HEK293T (cell line): Measurements from ENCODE around the gene ULBP1.

Experiments
- CTCF ChIA-PET: fragments of 350-600 bp; formaldehyde crosslinking; extraction: SDS; loops from one replicate; lab custom pipeline; 2021; ENCODE audit warnings: antibody characterized with exemption, inconsistent platforms; lab: Yijun Ruan, JAX
- POLR2A ChIA-PET: fragments of 350-600 bp; formaldehyde crosslinking; extraction: SDS; loops from one replicate; lab custom pipeline; 2020; ENCODE audit warnings: antibody characterized with exemption, inconsistent platforms; lab: Yijun Ruan, JAX
- DNase-seq: peaks from one replicate; pipeline ENCODE4 v3.0.0; 2012; ENCODE audit warnings: mixed read lengths; ENCODE audit errors: extremely low spot score
- ARNT ChIP-seq: fragments of 450-650 bp; IDR thresholded peaks from 2 replicates; pipeline ENCODE4 v1.6.1; 2017; ENCODE audit warnings: mild to moderate bottlenecking
- BHLHE40 ChIP-seq: fragments of 450-650 bp; IDR thresholded peaks from 2 replicates; pipeline ENCODE4 v1.6.1; 2016; ENCODE audit warnings: mild to moderate bottlenecking, moderate library complexity, borderline replicate concordance
- CTBP1 ChIP-seq: fragments of 450-650 bp; IDR thresholded peaks from 2 replicates; pipeline ENCODE4 v1.6.1; 2016; ENCODE audit warnings: borderline replicate concordance
- ELF4 ChIP-seq: fragments of 450-650 bp; IDR thresholded peaks from 2 replicates; pipeline ENCODE4 v1.6.1; 2017; ENCODE audit warnings: antibody characterized with exemption
- FOXA1 ChIP-seq: fragments of 450-650 bp; IDR thresholded peaks from 2 replicates; pipeline ENCODE4 v1.6.1; 2016; ENCODE audit warnings: mild to moderate bottlenecking
- FOXK2 ChIP-seq: fragments of 450-650 bp; IDR thresholded peaks from 2 replicates; pipeline ENCODE4 v1.6.1; 2016; ENCODE audit warnings: mild to moderate bottlenecking
- FOXM1 ChIP-seq: fragments of 450-650 bp; IDR thresholded peaks from 2 replicates; pipeline ENCODE4 v1.6.1; 2017; ENCODE audit warnings: mild to moderate bottlenecking, borderline replicate concordance
- HDGF ChIP-seq: fragments of 450-650 bp; IDR thresholded peaks from 2 replicates; pipeline ENCODE4 v1.6.1; 2017; ENCODE audit warnings: antibody characterized with exemption, borderline replicate concordance
- L3MBTL2 ChIP-seq: fragments of 450-650 bp; conservative IDR thresholded peaks from 2 replicates; pipeline ENCODE4 v1.6.1; 2016; ENCODE audit warnings: mild to moderate bottlenecking
- LEF1 ChIP-seq: fragments of 450-650 bp; IDR thresholded peaks from 2 replicates; pipeline ENCODE4 v1.6.1; 2017; ENCODE audit warnings: mild to moderate bottlenecking, borderline replicate concordance
- NFRKB ChIP-seq: fragments of 450-650 bp; IDR thresholded peaks from 2 replicates; pipeline ENCODE4 v1.6.1; 2016; ENCODE audit warnings: mild to moderate bottlenecking, moderate library complexity
- SP1 ChIP-seq: fragments of 450-650 bp; IDR thresholded peaks from 2 replicates; pipeline ENCODE4 v1.6.1; 2017
- SUZ12 ChIP-seq: fragments of 450-650 bp; IDR thresholded peaks from 2 replicates; pipeline ENCODE4 v1.6.1; 2016; ENCODE audit warnings: mild to moderate bottlenecking
- TARDBP ChIP-seq: fragments of 450-650 bp; IDR thresholded peaks from 2 replicates; pipeline ENCODE4 v1.6.1; 2016
- ZNF384 ChIP-seq: fragments of 450-650 bp; IDR thresholded peaks from 2 replicates; pipeline ENCODE4 v1.6.1; 2016
- TF ChIP-seq, protein P1 (sequence below): fragments of 450-650 bp; IDR thresholded peaks from 2 replicates; pipeline ENCODE4 v1.6.1; 2016

The ULBP1 gene

DNA sequence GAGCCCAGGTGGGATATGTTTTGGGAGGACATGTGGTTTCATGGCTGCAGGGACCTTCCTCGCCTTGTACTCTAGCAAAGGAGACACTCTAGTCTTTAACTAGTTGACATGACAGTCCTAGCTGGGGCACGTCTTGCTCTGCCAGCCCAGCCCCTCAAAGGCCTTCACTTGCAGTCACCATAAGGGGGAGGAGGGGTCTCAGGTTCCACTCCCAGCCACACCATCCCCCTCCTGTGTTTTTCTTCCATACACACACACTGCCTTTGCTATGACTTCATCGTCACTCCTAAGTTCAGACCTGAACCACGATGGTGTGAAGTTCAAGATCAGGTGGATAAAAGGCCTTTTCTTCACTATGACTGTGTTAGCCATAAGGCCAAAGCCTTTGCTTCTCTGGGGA is 13.5 kb downstream of the ULBP1 start:
- no peak for DNase-seq
- CTCF ChIA-PET: no interaction called here
- POLR2A ChIA-PET: no interaction called here
- no peak for TF ChIP-seq ZNF384
- no peak for TF ChIP-seq L3MBTL2

DNA sequence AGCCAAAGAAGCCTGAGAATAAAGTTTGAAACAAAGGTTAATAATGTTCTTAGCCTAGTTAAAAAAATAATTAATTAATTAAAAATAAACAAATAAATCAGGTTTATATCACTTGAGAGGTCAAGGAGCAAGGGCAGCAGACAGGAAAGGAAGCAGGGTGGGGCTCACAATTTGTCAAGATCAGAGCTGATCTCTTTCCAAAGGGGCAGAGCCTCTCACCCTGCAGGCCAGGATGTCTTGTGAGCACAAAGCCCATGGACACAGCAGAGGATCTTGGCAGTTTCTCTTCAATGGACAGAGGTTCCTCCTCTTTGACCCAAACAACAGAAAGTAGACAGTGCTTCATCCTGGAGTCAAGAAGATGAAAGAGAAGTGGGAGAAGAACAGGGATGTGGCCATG is 14.9 kb downstream of the ULBP1 start:
- POLR2A ChIA-PET: no interaction called here
- CTCF ChIA-PET: no interaction called here
- DNase-seq: no peak
- TF ChIP-seq TARDBP: no peak
- no peak for TF ChIP-seq ZNF384
- TF ChIP-seq FOXA1: no peak
- TF ChIP-seq HDGF: no peak
- no peak for TF ChIP-seq SP1
- no peak for TF ChIP-seq BHLHE40
- no peak for TF ChIP-seq LEF1
- TF ChIP-seq FOXK2: no peak
- TF ChIP-seq ARNT: no peak

DNA sequence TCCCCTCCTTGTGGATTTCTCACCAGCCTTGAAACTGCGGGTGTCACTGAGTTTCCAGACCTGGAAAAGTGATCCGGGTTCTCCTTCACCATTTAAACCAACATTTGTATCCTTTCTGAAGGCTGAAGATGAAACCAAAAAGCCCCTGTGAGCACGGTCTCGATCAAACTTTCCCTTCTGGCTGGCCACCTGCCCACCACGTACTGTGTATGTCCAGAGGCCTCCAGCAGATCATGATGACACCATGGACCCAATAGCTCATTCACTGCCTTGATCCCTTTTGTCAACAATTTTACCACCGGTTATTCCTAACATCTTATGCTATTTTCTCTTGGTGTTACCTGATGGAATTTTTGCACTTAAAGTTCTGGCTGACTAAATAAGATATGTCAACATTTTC is 15.6 kb downstream of the ULBP1 start:
- CTCF ChIA-PET: no interaction called here

DNA sequence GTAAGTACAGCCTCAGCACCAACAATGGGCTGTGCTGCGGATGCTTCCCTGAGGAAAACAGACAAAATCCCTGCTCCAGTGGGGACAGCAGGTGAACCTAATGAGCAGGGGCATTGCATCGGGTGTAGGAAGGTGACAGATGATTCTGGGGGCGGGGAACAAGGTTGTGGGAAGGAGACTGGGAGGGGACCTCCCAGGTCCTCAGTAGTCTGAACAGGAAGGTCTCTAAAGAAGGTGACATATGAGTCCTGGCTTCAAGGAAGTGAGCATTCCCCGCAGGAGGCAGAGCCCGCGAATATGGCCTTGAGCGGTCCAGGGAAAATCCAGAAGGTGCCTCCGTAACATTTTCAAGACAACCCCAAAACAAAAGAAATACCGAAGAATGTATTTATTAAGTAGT is 19.4 kb downstream of the ULBP1 start:
- TF ChIP-seq ARNT: no peak
- TF ChIP-seq BHLHE40: no peak
- no peak for TF ChIP-seq FOXK2
- no peak for TF ChIP-seq ELF4
- TF ChIP-seq L3MBTL2: no peak
- TF ChIP-seq, protein P1, sequence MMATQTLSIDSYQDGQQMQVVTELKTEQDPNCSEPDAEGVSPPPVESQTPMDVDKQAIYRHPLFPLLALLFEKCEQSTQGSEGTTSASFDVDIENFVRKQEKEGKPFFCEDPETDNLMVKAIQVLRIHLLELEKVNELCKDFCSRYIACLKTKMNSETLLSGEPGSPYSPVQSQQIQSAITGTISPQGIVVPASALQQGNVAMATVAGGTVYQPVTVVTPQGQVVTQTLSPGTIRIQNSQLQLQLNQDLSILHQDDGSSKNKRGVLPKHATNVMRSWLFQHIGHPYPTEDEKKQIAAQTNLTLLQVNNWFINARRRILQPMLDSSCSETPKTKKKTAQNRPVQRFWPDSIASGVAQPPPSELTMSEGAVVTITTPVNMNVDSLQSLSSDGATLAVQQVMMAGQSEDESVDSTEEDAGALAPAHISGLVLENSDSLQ: no peak
- CTCF ChIA-PET: no interaction called here
- DNase-seq: no peak
- POLR2A ChIA-PET: no interaction called here

More for the DNA sequence above, 15.6 kb downstream of the ULBP1 start:
- POLR2A ChIA-PET: no interaction called here
- no peak for DNase-seq
- TF ChIP-seq CTBP1 (no peak), NFRKB (no peak), ELF4 (no peak), LEF1 (no peak), FOXA1 (no peak), TARDBP (no peak), BHLHE40 (no peak), SP1 (no peak), FOXM1 (no peak), HDGF (no peak), FOXK2 (no peak), L3MBTL2 (no peak)

DNA sequence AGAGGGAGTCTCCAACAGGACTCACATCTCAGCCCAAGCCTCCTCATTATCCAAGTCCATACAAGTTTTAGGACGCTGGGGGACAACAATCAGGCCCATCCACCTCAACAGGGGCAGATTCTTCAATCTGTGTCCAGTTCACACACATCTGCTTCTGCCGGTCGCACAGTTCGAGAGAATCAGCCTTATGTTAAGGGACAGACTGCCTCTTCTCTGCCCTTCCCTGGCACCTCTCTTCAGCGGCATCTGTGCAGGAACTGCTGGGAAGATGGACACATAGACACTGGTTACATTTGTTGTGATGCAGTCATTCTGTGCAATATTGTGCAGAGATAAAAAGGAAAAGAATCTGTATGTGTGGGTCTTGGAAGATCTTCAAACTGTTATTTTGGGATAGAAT is 21.0 kb downstream of the ULBP1 start:
- DNase-seq: no peak
- ChIA-PET POLR2A (no interaction called here), CTCF (no interaction called here)
- TF ChIP-seq FOXK2 (no peak), ZNF384 (no peak)

DNA sequence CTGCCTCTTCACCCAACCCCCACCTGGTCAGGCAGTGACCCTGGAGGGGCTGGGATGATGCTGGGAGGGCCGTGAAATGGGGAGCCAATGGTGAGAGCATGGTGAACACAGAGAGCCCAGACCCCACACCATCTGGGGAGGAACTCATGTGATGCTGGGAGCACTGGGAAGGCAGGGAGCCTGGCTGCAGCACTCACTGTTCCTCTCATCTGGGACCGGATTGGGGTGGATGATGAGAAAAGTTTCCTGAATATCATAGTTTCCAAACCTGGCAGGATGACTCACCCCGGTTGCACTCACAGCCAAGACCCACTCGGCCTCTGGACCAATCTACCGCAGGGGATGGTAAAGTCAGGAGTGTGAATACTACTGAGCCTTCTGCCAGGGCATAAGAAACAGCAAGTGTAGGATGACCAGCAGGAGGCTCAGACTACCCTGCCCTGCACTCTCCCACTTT is 21.8 kb downstream of the ULBP1 start:
- CTCF ChIA-PET: no interaction called here
- no peak for DNase-seq
- POLR2A ChIA-PET: no interaction called here
- TF ChIP-seq SUZ12: no peak
- TF ChIP-seq LEF1: no peak
- no peak for TF ChIP-seq FOXK2
- TF ChIP-seq ARNT: no peak
- TF ChIP-seq FOXM1: no peak
- TF ChIP-seq NFRKB: no peak
- no peak for TF ChIP-seq L3MBTL2
- no peak for TF ChIP-seq FOXA1
- no peak for TF ChIP-seq HDGF
- TF ChIP-seq CTBP1: no peak
- TF ChIP-seq, protein P1: no peak
- TF ChIP-seq TARDBP: no peak
- no peak for TF ChIP-seq ELF4
- no peak for TF ChIP-seq ZNF384

DNA sequence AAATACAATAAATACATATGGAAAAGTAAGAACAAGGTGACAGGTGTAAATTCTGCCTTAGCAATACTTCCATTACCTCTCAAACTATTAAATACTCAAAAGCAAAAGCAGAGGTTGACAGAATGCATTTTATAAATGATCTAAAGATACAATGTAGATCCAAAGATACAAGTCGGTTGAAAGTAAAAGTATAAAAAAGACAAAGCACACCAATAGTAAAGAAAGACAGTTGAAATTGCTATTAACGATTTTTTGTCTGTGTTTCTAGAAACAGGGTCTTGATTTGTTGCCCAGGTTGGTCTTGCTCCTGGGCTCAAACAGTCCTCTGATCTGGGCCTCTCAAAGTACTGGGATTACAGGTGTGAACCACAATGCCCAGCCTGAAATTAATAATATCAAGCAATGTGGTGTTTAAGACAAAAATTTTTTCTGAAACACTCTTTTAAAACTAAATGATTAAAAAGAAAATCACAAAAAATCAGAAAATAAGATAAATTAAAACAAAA is 23.9 kb downstream of the ULBP1 start:
- no peak for DNase-seq
- POLR2A ChIA-PET: no interaction called here
- CTCF ChIA-PET: no interaction called here
- TF ChIP-seq CTBP1 (no peak), L3MBTL2 (no peak)
- TF ChIP-seq, protein P1: no peak
